Measurements from ENCODE around the gene ATP6V1D. TPM values are rescaled to one million over a fixed set of nuclear protein-coding genes. Genes with fewer than 3 reads are reported as not detected.

Gene ATP6V1D
- polyA plus RNA-seq, 1 donor (not counting 4 experiments of a cell fraction or from before 2014, with no cell fraction given) = 112 TPM

DNA sequence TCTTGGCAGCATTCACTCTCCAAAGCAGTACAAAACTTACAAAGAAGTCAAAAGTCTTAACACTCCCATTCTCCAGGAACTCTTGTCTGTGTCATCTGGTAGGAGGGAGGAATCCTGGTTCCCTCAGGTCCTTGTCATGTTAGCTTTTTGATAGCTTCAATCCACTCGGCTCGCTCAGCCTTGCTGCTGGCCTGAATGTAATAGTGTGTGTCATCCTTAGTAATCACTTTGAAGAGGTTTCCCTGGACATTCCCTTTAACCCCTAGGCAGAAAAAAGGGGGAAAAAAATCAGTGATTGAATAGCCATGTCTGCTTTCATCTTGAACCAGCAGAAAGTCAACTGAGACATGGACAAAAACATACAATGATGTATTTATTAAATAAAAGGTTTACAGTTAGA is 27.6 kb upstream of the ATP6V1D start:
- no peak overlapping the region for H2AFZ ChIP-seq (ENCODE audit: control insufficient read depth, low read length)
- no peak for FAIRE-seq
- H3K9ac ChIP-seq (ENCODE audit: control insufficient read depth, extremely low read depth, insufficient read depth, low read length) = no peak overlapping the region
- no peak for TF ChIP-seq EZH2 (IDR thresholded peaks at IDR 0.05; ENCODE audit: low read length)
- TF ChIP-seq, protein P1, sequence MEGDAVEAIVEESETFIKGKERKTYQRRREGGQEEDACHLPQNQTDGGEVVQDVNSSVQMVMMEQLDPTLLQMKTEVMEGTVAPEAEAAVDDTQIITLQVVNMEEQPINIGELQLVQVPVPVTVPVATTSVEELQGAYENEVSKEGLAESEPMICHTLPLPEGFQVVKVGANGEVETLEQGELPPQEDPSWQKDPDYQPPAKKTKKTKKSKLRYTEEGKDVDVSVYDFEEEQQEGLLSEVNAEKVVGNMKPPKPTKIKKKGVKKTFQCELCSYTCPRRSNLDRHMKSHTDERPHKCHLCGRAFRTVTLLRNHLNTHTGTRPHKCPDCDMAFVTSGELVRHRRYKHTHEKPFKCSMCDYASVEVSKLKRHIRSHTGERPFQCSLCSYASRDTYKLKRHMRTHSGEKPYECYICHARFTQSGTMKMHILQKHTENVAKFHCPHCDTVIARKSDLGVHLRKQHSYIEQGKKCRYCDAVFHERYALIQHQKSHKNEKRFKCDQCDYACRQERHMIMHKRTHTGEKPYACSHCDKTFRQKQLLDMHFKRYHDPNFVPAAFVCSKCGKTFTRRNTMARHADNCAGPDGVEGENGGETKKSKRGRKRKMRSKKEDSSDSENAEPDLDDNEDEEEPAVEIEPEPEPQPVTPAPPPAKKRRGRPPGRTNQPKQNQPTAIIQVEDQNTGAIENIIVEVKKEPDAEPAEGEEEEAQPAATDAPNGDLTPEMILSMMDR (optimal IDR thresholded peaks at IDR 0.05 in 1 of 3, IDR thresholded peaks at IDR 0.05 in 1 of 3, conservative IDR thresholded peaks at IDR 0.05 in 1 of 3; ENCODE audit: extremely low read depth in 1 of 3, insufficient read depth in 2 of 3, low read length in 3 of 3) = no peak
- peaks cover 42 to 51% of the 10 kb centered on the region in 2 experiments for H3K36me3 ChIP-seq (ENCODE audit: control insufficient read depth in 2 of 2, extremely low read depth in 1 of 2, insufficient read depth in 2 of 2, low read length in 2 of 2)
- no peaks in the 10 kb centered on the region for H3K9me3 ChIP-seq (ENCODE audit: control insufficient read depth, low read depth, low read length)
- H3K4me3 ChIP-seq (ENCODE audit: control insufficient read depth in 2 of 3, extremely low read depth in 1 of 3, insufficient read depth in 2 of 3, low read depth in 1 of 3, low read length in 3 of 3) = no peak overlapping the region
- no peak overlapping the region for H3K4me2 ChIP-seq (ENCODE audit: control insufficient read depth, extremely low read depth, insufficient read depth, low read depth, low read length)
- H4K20me1 ChIP-seq (ENCODE audit: control insufficient read depth, extremely low read depth, insufficient read depth, low read length) = no peaks in the 10 kb centered on the region
- H3K27me3 ChIP-seq (ENCODE audit: control insufficient read depth, extremely low read depth, insufficient read depth, low read length) = no peaks in the 10 kb centered on the region
- DNase-seq (ENCODE audit: low read depth, low spot score) = no peak
- H3K27ac ChIP-seq (ENCODE audit: control insufficient read depth, insufficient read depth, low read length) = no peak overlapping the region
- peaks cover 12% of the 10 kb centered on the region for H3K79me2 ChIP-seq (ENCODE audit: control insufficient read depth, insufficient read depth, low read length)
- H3K4me1 ChIP-seq (ENCODE audit: control insufficient read depth, extremely low read depth, insufficient read depth, low read length) = peaks cover 17% of the 10 kb centered on the region
- no peaks in the 10 kb centered on the region for H3K9me1 ChIP-seq (ENCODE audit: control insufficient read depth, extremely low read depth, insufficient read depth, low read length)
- dilution Hi-C loops (cut with MboI; ENCODE audit: extremely low pct_ligation_motif_present, low sequenced_read_pairs) = no loop called here

DNA sequence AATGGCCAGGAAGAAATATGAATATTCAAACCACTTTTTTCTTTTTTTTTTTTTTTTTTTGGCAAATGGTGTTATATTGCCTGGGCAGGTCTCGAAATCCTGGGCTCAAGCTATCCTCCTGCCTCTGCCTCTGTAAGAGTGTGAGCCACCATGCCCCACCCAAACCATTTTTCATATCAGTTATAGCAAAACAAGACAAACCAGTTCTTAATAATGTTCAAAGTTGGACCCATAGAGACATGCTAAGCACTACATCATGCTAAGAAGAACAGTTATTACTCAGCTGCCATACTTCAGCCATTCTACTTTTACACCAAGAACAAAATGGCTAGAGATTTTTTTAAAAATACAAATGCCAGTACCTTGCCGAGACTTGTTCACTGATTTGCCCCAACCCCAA is 26.0 kb upstream of the ATP6V1D start:
- no peak overlapping the region for H2AFZ ChIP-seq (ENCODE audit: control insufficient read depth, low read length)
- DNase-seq (ENCODE audit: low read depth, low spot score) (no peak), FAIRE-seq (peak; percentile 78)
- peak overlapping the region; percentile 42 for H3K4me2 ChIP-seq (ENCODE audit: control insufficient read depth, extremely low read depth, insufficient read depth, low read depth, low read length)
- H3K9me1 ChIP-seq (ENCODE audit: control insufficient read depth, extremely low read depth, insufficient read depth, low read length) = no peaks in the 10 kb centered on the region
- H3K36me3 ChIP-seq (ENCODE audit: control insufficient read depth in 2 of 2, extremely low read depth in 1 of 2, insufficient read depth in 2 of 2, low read length in 2 of 2) = peaks cover 34 to 46% of the 10 kb centered on the region in 2 experiments
- H3K9ac ChIP-seq (ENCODE audit: control insufficient read depth, extremely low read depth, insufficient read depth, low read length) = no peak overlapping the region
- no peaks in the 10 kb centered on the region for H4K20me1 ChIP-seq (ENCODE audit: control insufficient read depth, extremely low read depth, insufficient read depth, low read length)
- peak overlapping the region; percentile 35 for H3K27ac ChIP-seq (ENCODE audit: control insufficient read depth, insufficient read depth, low read length)
- H3K4me3 ChIP-seq (ENCODE audit: control insufficient read depth in 2 of 3, extremely low read depth in 1 of 3, insufficient read depth in 2 of 3, low read depth in 1 of 3, low read length in 3 of 3) = no peak overlapping the region
- no peaks in the 10 kb centered on the region for H3K9me3 ChIP-seq (ENCODE audit: control insufficient read depth, low read depth, low read length)
- H3K27me3 ChIP-seq (ENCODE audit: control insufficient read depth, extremely low read depth, insufficient read depth, low read length) = no peaks in the 10 kb centered on the region
- TF ChIP-seq, protein P1 (optimal IDR thresholded peaks at IDR 0.05 in 1 of 3, IDR thresholded peaks at IDR 0.05 in 1 of 3, conservative IDR thresholded peaks at IDR 0.05 in 1 of 3; ENCODE audit: extremely low read depth in 1 of 3, insufficient read depth in 2 of 3, low read length in 3 of 3) = no peak
- no peak for TF ChIP-seq EZH2 (IDR thresholded peaks at IDR 0.05; ENCODE audit: low read length)
- dilution Hi-C loops (cut with MboI; ENCODE audit: extremely low pct_ligation_motif_present, low sequenced_read_pairs) = no loop called here
- H3K4me1 ChIP-seq (ENCODE audit: control insufficient read depth, extremely low read depth, insufficient read depth, low read length) = peaks cover 17% of the 10 kb centered on the region
- peaks cover 4% of the 10 kb centered on the region for H3K79me2 ChIP-seq (ENCODE audit: control insufficient read depth, insufficient read depth, low read length)

Data from keratinocyte (primary cell).